ENCODE data around the gene HNRNPA3.

Gene HNRNPA3

DNA sequence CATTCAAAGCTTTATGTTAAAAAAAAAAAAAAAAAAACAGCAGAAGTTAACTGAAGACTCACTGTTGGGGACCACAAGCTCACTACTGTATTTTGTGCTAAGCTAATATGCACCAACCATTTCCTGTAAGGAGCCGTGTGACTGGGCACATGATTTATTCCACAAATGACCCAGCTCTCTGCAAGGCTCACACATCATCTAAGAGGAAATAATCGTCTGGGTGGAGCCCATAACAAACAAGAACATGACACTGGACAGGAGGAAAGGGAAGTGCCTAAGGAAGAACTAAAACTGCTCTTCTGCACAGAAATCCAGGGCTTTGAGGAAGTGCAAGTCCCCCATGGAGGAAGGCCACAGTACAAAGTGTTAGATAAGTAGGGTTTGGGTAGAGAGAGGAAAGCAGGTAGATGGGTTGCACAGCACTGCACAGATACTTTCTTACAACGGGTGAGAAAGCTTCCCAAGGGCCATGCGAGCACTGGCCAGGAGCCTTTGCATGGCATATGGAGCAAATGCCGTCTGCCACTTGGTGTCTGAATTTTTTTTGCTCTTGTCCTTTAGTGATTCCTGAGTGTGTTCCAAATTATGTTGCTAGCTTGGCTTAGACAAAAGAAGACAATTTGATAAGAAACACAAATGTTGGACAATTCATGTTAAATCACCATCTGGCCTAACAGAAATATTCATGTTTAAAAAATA, 27.5 kb downstream of the HNRNPA3 start:
- TF ChIP-seq, protein P1, sequence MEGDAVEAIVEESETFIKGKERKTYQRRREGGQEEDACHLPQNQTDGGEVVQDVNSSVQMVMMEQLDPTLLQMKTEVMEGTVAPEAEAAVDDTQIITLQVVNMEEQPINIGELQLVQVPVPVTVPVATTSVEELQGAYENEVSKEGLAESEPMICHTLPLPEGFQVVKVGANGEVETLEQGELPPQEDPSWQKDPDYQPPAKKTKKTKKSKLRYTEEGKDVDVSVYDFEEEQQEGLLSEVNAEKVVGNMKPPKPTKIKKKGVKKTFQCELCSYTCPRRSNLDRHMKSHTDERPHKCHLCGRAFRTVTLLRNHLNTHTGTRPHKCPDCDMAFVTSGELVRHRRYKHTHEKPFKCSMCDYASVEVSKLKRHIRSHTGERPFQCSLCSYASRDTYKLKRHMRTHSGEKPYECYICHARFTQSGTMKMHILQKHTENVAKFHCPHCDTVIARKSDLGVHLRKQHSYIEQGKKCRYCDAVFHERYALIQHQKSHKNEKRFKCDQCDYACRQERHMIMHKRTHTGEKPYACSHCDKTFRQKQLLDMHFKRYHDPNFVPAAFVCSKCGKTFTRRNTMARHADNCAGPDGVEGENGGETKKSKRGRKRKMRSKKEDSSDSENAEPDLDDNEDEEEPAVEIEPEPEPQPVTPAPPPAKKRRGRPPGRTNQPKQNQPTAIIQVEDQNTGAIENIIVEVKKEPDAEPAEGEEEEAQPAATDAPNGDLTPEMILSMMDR (IDR thresholded peaks at IDR 0.05; ENCODE audit: extremely low read depth, missing control alignments) = no peak
- DNase-seq (ENCODE audit: low spot score) = peak; percentile 15

DNA sequence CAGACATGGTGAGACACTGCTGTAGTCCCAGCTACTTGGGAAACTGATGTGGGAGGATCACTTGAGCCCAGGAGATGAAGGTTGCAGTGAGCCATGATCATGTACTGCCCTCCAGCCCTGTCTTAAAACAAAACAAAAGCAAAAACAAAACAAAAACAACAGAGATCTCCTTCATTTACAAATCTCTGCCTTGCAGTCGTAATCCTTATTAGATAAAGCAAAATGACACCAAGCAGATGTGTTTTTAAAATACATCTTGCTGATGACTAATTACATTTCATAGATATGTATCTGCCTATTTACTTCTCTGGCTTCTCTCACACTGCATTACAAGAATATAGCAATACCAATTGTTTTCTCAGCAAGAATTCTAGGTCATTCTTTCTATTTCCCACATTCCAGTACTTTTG, 29.1 kb downstream of the HNRNPA3 start:
- DNase-seq (ENCODE audit: low spot score) = no peak
- TF ChIP-seq, protein P1 (IDR thresholded peaks at IDR 0.05; ENCODE audit: extremely low read depth, missing control alignments) = no peak

DNA sequence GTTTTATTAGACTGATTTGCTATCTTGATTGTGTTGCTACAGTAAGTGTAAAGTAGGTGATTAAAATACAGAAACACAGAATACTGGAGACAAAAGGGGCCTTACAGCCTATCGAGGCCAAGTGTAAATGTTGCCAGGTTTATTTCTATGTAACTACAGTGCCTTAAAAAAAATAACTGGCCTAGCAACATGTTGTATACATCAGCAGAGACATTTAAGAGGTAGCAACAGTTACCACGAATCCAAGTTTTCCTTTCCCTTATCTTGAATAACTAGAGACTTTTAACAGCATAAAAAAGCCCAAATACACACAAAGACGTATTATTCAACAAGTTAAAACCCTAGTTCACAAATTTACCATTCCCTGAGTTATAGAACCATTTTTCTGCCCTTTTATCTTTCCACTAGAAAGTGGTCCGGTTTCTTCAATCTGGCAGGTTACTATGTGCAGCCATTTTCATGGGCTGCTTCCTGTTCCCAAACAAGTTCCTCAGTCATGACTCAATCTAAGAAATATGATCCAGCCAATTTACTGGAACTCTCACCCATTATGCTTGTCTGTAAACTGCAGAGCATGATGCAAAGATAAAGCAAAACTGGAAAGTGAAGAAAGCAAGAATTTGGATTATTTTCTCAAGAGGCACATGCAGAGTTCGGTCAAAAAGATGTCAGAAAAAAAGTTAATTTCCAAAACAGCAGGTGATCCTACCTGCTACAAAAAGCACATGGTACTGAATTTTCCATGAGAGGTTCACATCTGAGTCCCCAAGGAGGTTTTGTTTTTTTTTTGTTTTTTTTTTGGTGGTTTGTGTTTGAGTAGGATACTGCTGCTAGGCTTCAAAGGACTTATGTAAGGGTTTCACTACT, 29.8 kb downstream of the HNRNPA3 start:
- TF ChIP-seq, protein P1 (IDR thresholded peaks at IDR 0.05; ENCODE audit: extremely low read depth, missing control alignments) = no peak
- DNase-seq (ENCODE audit: low spot score) = no peak

DNA sequence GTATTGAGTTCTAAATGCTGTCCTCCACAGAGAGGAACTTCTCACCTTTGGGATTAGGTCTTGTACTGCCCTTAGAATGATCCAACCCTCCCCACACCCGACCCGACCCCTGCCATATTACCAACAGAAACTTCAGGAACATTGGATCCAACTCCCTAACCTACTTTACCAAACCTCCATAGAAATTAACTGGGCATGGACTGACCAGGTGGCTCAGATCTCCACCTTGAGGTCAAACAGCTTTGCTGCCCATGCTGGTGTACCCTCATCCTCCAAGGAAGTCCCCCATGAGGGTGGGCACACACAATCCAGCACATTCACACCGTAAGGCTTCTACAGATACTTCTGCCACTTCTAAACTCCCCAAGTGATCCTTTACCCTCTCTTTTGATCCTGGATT, 30.5 kb downstream of the HNRNPA3 start:
- TF ChIP-seq, protein P1 (IDR thresholded peaks at IDR 0.05; ENCODE audit: extremely low read depth, missing control alignments) = no peak
- DNase-seq (ENCODE audit: low spot score) = no peak

DNA sequence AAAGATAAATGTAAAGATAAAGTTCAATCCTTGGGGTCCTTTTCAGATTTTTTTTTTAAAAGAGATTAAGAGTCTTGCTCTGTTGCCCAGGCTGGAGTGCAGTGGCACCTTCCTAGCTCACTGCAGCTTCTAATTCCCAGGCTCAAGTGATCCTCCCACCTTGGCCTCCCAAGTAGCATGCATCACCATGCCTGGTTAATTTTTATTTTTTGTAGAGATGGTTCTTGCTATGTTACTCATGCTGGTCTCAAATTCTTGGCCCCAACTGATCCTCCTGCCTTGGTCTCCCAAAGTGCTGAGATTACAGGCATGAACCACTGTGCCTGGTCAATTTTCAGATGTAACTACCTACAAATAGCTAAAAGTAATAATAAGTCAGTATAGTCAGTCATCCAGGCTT, 30.9 kb downstream of the HNRNPA3 start:
- TF ChIP-seq, protein P1 (IDR thresholded peaks at IDR 0.05; ENCODE audit: extremely low read depth, missing control alignments) = no peak
- no peak for DNase-seq (ENCODE audit: low spot score)

DNA sequence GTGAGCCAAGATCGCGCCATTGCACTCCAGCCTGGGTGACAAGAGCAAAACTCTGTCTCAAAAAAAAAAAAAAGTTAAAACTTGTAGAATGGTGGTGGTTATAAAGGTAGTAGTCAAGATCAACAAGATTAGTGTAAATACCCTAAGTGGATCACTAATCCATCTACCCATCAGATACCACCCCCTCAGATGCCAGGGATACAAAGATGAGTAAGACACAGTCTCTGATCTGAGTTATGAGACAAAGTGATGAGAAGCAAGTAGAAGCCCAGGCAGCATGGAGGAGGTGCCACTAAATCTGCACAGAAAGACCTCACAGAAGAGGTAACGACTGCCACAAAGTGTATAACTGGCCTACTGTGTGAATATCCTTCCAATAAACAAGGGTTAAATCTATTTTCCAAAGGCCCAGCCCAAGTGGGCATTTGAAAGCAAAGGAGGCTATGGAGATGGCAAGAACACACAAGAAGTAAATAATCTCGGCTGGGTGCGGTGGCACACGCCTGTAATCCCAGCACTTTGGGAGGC, 31.7 kb downstream of the HNRNPA3 start:
- no peak for DNase-seq (ENCODE audit: low spot score)
- TF ChIP-seq, protein P1 (IDR thresholded peaks at IDR 0.05; ENCODE audit: extremely low read depth, missing control alignments) = no peak

DNA sequence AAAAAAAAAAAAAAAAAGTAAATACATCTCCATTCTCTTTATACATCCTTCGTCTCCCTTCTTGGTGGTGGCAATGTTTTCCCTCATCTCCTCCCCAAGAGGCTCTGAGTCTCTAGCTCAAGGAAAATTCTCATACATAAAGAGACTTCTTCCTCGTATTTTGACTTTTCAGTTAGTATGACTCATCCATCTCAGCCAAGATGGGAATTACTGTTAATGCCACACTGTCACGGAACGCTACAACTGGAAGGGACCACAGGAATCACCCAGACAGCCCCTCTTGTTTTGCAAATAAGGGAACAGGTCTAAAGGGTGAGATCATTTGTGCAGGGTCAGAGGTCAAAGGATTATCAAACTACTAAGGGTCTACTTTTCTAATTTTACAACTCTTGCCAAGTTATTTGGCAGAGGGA, 32.4 kb downstream of the HNRNPA3 start:
- DNase-seq (ENCODE audit: low spot score) = no peak
- TF ChIP-seq, protein P1 (IDR thresholded peaks at IDR 0.05; ENCODE audit: extremely low read depth, missing control alignments) = no peak
